ENCODE results near the gene IRF2.

- TF ChIP-seq CTCF (IDR thresholded peaks at IDR 0.05; ENCODE audit: low read length) (no peak), EZH2 (optimal IDR thresholded peaks at IDR 0.05; ENCODE audit: low read depth, low read length) (no peak), EZH2phosphoT487 (IDR thresholded peaks at IDR 0.05; ENCODE audit: low read length) (no peak)
These were observed 1.5 kb downstream of the IRF2 start for GRCh38 chr4:184472614-184473498.
